Stimulated activated memory B cell treated with anti-CD40 and anti-IgM and Interleukin-4, amounts not matched to agents 10 μg/mL and 1 μg/mL and 100 μg/mL, for 72 hours (primary cell): Measurements from ENCODE around the gene CNKSR2.
"Not testable (repeated sequence)": the region's sequence is repeated elsewhere in the genome, so short reads cannot be mapped to it uniquely, and the experiment has no call there.

Source experiments
- ATAC-seq: fragments of 150-1000 bp; cut with Tn5 transposase; 2 replicates; pipeline ENCODE4 v1.10.0; 2021
- H3K27ac Mint-ChIP-seq: one replicate; pipeline ENCODE4 v1.8.0; 2022; ENCODE audit warnings: mild to moderate bottlenecking, mixed read lengths
- H3K27me3 Mint-ChIP-seq: one replicate; pipeline ENCODE4 v1.8.0; 2022; ENCODE audit warnings: mixed read lengths
- H3K36me3 Mint-ChIP-seq: one replicate; pipeline ENCODE4 v1.8.0; 2022; ENCODE audit warnings: mixed read lengths
- H3K4me1 Mint-ChIP-seq: one replicate; pipeline ENCODE4 v1.8.0; 2022; ENCODE audit warnings: mixed read lengths
- H3K4me3 Mint-ChIP-seq: one replicate; pipeline ENCODE4 v1.8.0; 2022; ENCODE audit warnings: mild to moderate bottlenecking, moderate library complexity, mixed read lengths
- H3K9me3 Mint-ChIP-seq: one replicate; pipeline ENCODE4 v1.8.0; 2022; ENCODE audit warnings: mixed read lengths

CNKSR2 gene

DNA sequence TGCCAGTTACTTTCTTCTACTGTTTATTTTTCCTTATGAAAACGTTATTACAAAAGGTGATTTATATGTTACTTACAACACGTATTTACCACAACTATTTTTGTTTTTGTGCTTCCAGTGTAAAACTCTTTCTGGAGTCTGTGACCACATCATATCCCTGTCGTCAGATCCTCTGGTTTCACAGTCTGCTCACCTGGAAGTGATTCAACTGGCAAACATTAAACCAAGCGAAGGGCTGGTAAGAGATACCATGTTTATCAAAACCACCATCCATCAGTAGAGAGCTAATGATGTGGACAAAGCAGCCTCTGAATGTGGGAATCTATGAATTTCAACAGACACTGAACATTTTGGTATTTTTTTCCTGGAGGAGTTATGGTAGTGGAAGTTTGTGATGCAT, 116.1 kb downstream of the CNKSR2 start:
- Mint-ChIP-seq H3K4me1 (no peaks in the 10 kb centered on the region), H3K27ac (no peak overlapping the region)

DNA sequence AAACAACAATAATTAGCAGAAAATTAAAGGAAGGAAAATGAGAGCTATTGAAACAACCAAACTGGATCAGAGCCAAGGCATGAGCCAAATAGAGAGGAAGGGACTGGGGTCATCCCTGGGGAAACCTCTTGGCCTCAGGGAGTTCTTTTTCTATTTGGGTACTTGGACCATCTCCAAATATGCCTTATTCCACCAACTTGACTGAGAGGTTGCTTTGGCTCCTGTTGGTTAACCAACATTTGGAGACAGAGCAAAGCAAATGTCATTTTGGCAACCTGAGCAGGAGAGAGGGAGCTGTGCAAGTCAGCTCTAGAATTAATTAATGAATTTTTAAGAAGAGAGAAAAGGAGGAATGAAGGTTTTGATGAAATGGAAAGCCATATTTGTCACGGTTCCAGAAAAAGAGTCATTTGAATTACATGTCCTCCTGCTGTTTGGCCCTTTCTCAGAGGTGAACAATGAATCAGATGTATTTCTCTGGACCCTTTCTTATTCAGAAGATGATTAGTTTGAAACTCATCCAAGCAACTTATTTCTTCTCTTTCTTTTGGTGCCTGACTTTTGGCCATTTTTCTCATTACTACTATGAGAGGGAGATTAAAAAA, 119.1 kb downstream of the CNKSR2 start:
- Mint-ChIP-seq H3K4me3 (no peak overlapping the region), H3K27me3 (no peaks in the 10 kb centered on the region), H3K27ac (no peak overlapping the region), H3K36me3 (no peaks in the 10 kb centered on the region), H3K9me3 (no peaks in the 10 kb centered on the region), H3K4me1 (no peaks in the 10 kb centered on the region)
- no peak for ATAC-seq

More for the DNA sequence above, 116.1 kb downstream of the CNKSR2 start:
- no peaks in the 10 kb centered on the region for H3K36me3 Mint-ChIP-seq
- no peaks in the 10 kb centered on the region for H3K27me3 Mint-ChIP-seq
- no peak for ATAC-seq
- no peak overlapping the region for H3K4me3 Mint-ChIP-seq
- no peaks in the 10 kb centered on the region for H3K9me3 Mint-ChIP-seq

DNA sequence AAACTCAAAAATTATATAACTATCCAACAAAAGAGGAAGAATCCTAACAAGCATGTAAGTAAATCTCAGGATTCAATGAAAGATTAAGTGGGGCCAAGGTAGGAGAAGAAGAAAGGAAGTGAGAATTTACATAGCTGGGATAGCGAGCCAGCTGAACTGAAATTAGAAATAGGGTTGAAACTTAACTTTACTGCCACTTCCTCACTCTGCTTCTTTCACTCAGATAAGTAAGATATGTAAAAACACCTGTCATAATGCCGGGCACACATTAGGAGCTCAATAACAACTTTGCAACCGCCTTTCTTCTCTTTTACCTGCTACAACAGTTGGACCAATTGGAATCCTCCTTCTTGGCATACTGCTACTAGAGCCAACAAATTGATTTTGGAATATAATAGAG, 129.4 kb downstream of the CNKSR2 start:
- peak overlapping the region; percentile 24 for H3K27ac Mint-ChIP-seq
- no peaks in the 10 kb centered on the region for H3K27me3 Mint-ChIP-seq
- ATAC-seq: no peak
- peaks cover 8% of the 10 kb centered on the region for H3K36me3 Mint-ChIP-seq
- no peak overlapping the region for H3K4me3 Mint-ChIP-seq
- no peaks in the 10 kb centered on the region for H3K9me3 Mint-ChIP-seq
- peaks cover 14% of the 10 kb centered on the region for H3K4me1 Mint-ChIP-seq

DNA sequence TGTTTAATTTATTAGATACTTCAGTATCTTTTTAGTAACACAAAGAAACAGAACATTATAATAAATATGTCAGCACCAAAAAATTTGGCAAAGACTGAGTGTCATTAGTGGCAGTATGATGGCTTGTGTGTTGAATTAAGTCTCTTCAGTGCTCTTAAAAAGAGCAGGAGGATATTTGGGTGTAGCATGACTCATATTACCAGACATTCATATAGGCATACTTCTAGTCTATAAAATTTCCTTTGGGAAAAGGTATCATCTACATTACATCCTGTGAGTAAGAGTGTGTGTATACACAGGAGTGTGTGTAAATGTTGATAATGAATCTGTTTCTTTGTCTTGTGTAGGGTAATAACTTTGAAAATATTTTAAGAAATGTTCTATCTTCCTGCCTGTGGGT, 135.7 kb downstream of the CNKSR2 start:
- ATAC-seq: no peak
- Mint-ChIP-seq H3K27me3 (no peaks in the 10 kb centered on the region), H3K4me1 (peaks cover 7% of the 10 kb centered on the region)

DNA sequence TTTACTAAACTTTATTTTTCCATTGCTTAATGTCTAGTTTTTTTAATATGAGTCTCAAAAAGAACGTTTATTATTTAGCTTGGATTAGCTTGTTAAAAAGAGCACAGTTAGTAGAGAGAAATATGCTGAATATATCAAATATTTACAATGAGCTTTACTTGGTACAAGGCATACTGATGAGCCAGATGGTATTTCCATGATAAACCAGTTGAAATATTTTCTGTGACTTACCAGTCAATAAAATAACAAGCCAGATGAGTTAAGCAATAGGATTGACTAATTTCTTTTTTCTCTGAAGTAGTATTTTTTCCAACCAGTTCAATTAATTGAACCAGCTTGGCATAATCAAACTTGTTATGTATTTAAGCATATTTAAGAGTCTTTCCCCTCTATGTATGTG, 149.8 kb downstream of the CNKSR2 start:
- Mint-ChIP-seq H3K9me3 (no peaks in the 10 kb centered on the region), H3K4me1 (no peaks in the 10 kb centered on the region), H3K4me3 (no peak overlapping the region), H3K27ac (no peak overlapping the region), H3K27me3 (no peaks in the 10 kb centered on the region), H3K36me3 (peaks cover 5% of the 10 kb centered on the region)
- ATAC-seq: no peak

More for the DNA sequence above, 135.7 kb downstream of the CNKSR2 start:
- Mint-ChIP-seq H3K36me3 (peaks cover 8% of the 10 kb centered on the region), H3K4me3 (no peak overlapping the region), H3K9me3 (no peaks in the 10 kb centered on the region), H3K27ac (no peak overlapping the region)

DNA sequence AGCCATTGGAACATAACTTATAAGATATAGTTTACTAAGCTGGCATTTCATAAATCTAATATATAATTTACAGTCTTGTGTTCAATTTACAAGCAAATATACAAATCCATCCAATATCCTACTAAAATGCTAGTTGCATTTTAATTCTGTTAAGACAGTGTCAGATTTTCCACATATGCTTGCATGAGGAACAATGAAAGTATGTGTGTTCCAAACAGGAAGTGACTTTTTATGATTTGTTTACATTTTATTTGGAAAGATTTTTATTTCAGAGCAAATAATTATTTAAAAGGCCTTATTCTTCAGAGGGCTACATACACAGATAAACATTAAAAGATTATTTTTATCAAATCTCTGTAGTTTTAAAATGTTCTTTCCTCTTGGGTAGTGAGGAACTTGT, 153.9 kb downstream of the CNKSR2 start:
- no peaks in the 10 kb centered on the region for H3K27me3 Mint-ChIP-seq
- no peak overlapping the region for H3K27ac Mint-ChIP-seq
- peaks cover 15% of the 10 kb centered on the region for H3K36me3 Mint-ChIP-seq
- ATAC-seq: no peak
- no peak overlapping the region for H3K4me3 Mint-ChIP-seq
- H3K9me3 Mint-ChIP-seq: no peaks in the 10 kb centered on the region
- no peaks in the 10 kb centered on the region for H3K4me1 Mint-ChIP-seq

DNA sequence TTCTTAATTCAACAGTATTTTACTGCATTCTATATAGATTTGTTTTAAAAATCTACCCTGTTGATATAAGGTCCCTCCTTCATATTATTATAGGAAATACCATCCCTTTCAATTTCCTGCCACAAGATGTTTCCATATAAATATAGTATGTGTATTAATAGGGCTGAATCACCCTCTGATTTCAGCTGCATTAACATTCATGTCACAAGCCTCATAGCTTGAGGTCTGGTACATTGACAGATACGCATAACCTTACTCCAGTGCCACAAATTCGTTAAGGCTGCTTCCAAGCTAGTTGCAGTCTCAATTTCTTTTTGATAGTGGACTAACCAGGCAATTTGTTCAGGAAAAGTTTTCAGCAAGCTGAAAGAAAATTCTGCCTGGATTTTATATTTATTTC, 155.6 kb downstream of the CNKSR2 start:
- Mint-ChIP-seq H3K27ac (no peak overlapping the region), H3K4me1 (no peaks in the 10 kb centered on the region), H3K27me3 (no peaks in the 10 kb centered on the region), H3K9me3 (no peaks in the 10 kb centered on the region), H3K4me3 (no peak overlapping the region), H3K36me3 (peaks cover 25% of the 10 kb centered on the region)
- ATAC-seq: no peak

DNA sequence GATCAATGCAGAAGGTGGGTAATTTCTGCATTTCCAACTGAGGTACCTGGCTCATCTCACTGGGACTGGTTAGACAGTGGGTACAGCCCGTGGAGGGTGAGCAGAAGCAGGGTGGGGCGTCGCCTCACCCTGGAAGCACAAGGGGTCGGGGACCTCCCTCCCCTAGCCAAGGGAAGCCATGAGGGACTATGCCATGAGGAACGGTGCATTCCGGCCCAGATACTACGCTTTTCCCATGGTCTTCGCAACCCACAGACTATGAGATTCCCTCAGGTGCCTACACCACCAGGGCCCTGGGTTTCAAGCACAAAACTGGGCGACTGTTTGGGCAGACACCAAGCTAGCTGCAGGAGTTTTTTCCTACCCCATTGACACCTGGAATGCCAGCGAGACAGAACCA, 170.4 kb downstream of the CNKSR2 start:
- peaks cover 11% of the 10 kb centered on the region for H3K36me3 Mint-ChIP-seq
- not testable (repeated sequence) for H3K27me3 Mint-ChIP-seq, ATAC-seq, H3K4me3 Mint-ChIP-seq, H3K4me1 Mint-ChIP-seq, H3K27ac Mint-ChIP-seq, H3K9me3 Mint-ChIP-seq

DNA sequence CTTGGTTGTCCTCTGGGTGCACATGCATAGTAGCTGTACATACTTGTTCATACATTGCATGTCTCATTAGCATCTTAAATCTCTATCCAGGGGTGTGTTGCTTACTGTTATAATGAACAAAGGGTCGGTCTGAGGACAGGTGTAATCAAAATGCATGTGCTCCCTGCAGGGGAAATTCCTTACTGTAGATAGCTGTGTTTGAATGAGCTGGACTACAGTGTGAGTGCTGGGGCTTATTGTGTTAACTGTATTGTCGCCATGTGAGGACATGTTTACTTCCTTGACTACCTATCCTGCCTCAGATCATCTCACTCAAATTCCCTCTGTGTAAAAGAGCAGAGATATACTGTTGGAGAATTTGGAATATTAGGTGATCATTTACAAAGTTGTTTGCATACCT, 185.2 kb downstream of the CNKSR2 start:
- peaks cover 20% of the 10 kb centered on the region for H3K36me3 Mint-ChIP-seq

DNA sequence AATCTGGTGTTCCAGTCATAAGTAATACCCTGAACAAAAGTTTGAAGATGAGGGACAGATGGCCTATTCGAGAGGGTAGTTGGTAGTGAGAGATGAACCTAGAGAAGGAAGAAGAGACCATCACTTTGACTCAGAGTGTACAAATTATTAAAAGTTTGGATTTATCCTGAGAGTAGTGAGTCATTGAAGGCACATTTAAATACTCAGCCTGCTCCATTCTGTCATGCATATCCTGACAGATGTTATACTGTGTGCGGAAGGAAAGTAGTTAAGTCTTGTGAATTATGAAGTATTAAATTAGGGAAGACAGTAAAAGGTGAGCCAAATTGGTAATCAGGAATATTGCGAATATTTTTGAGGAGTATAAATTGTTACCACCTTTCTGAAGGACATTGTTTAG, 190.8 kb downstream of the CNKSR2 start:
- H3K4me1 Mint-ChIP-seq: peaks cover 6% of the 10 kb centered on the region
- no peaks in the 10 kb centered on the region for H3K9me3 Mint-ChIP-seq
- no peak overlapping the region for H3K27ac Mint-ChIP-seq
- no peak for ATAC-seq
- H3K36me3 Mint-ChIP-seq: peaks cover 24% of the 10 kb centered on the region
- H3K4me3 Mint-ChIP-seq: no peak overlapping the region
- no peaks in the 10 kb centered on the region for H3K27me3 Mint-ChIP-seq

More for the DNA sequence above, 185.2 kb downstream of the CNKSR2 start:
- H3K27me3 Mint-ChIP-seq: no peaks in the 10 kb centered on the region
- no peak overlapping the region for H3K27ac Mint-ChIP-seq
- no peak overlapping the region for H3K4me3 Mint-ChIP-seq
- ATAC-seq: no peak
- H3K9me3 Mint-ChIP-seq: peaks cover 3% of the 10 kb centered on the region
- H3K4me1 Mint-ChIP-seq: peaks cover 16% of the 10 kb centered on the region

DNA sequence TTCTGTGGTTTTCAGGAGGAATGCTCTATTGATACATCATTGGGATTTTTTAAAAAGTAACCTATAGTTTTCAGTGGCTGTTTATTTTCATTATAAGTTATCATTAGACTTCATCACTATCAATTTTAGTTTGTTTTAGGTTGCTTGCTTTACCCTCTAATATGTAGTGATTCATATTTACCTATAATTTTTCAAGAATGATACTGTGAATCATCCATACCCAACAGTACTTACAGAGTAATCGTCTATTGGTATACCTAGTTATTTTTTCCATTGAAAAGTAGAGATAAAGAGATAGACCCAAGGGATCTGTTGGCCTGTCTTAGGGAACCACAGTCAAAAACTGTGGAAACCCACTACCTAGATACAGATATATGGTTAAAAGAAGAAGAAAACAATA, 200.6 kb downstream of the CNKSR2 start:
- ATAC-seq: no peak
- H3K27ac Mint-ChIP-seq: no peak overlapping the region
- H3K9me3 Mint-ChIP-seq: peaks cover 4% of the 10 kb centered on the region
- H3K4me1 Mint-ChIP-seq: no peaks in the 10 kb centered on the region
- no peaks in the 10 kb centered on the region for H3K27me3 Mint-ChIP-seq
- H3K4me3 Mint-ChIP-seq: no peak overlapping the region
- H3K36me3 Mint-ChIP-seq: peaks cover 48% of the 10 kb centered on the region

DNA sequence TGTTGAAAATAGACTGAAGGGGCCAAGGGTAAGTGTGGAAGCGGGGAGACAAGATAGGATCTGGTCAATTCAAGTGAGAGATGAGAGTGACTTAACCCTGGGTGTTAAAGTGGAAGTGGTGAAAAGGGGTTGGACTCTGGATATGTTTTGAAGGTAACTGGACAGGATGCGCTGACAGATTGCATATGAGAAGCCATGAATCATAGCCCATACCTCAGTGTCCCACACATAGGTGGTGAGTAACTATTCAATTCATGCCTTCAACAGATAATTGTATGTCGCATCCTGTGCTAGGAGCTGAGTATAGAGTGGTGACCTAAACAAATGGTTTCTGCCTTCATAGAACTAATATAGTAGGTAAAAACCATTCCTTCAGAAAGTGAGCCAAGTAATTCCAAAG, 207.3 kb downstream of the CNKSR2 start:
- no peaks in the 10 kb centered on the region for H3K9me3 Mint-ChIP-seq
- no peak overlapping the region for H3K27ac Mint-ChIP-seq
- H3K4me3 Mint-ChIP-seq: no peak overlapping the region
- H3K4me1 Mint-ChIP-seq: no peaks in the 10 kb centered on the region
- ATAC-seq: no peak
- H3K36me3 Mint-ChIP-seq: peaks cover 23% of the 10 kb centered on the region
- no peaks in the 10 kb centered on the region for H3K27me3 Mint-ChIP-seq

DNA sequence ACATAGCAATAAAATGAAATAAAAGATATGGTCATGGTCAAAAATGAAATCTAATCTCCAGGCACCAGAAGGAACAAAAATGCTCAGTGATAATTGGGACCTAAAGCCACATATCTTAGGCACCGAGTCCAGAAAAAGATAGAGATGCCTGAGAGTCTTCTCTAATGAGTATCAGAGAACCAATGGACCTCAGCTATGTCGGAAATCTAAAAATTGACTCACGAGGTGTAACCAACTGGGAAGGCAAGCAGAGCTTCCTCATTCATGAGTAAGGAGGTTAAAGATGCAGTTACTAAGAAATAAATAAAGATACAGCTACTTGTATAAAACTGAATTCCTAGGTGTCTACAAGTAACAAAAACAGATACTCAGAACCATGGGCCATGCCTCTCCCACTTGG, 211.8 kb downstream of the CNKSR2 start:
- Mint-ChIP-seq H3K9me3 (no peaks in the 10 kb centered on the region), H3K4me1 (peaks cover 6% of the 10 kb centered on the region)
- no peak for ATAC-seq

DNA sequence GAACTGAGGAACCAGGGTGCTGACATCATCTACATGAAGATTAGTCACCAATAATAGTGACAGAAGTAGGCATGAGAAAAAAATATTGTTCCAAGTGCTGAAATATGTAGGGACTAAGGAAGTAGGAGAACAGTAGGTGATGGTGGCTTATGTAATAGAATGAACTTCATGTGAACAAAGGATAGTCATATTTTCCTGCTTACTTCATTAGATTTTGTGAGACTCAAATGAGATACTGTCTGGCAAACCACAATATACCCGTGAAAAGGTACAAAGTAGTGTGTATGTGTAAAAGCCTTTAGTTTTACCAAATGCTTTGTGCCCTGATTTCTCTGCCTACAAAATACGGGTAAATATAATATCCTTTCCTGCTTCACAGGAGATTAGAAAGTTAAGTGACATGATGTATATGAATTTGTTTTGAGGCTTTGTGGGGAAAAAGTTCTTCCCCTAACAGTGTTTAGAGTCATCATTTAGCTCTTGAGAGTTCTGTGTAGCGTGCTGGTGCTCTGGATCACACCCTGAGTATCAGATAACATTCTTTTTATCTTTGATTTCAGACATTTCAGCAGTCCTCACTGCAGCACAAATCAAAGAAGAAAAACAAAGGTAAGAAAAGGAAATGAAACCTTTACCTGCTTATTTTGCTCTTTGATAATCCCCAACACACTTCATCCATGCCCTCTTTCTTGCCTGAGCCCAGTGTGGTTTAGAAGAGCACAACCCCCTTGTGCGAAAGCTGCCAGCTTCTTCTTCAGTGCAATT, 216.0 kb downstream of the CNKSR2 start:
- H3K4me1 Mint-ChIP-seq: peaks cover 6% of the 10 kb centered on the region
- no peak overlapping the region for H3K4me3 Mint-ChIP-seq
- peaks cover 29% of the 10 kb centered on the region for H3K36me3 Mint-ChIP-seq
- H3K27ac Mint-ChIP-seq: no peak overlapping the region
- no peak for ATAC-seq
- H3K9me3 Mint-ChIP-seq: no peaks in the 10 kb centered on the region
- H3K27me3 Mint-ChIP-seq: no peaks in the 10 kb centered on the region

More for the DNA sequence above, 211.8 kb downstream of the CNKSR2 start:
- no peak overlapping the region for H3K4me3 Mint-ChIP-seq
- H3K27ac Mint-ChIP-seq: no peak overlapping the region
- H3K27me3 Mint-ChIP-seq: no peaks in the 10 kb centered on the region
- H3K36me3 Mint-ChIP-seq: peaks cover 37% of the 10 kb centered on the region

DNA sequence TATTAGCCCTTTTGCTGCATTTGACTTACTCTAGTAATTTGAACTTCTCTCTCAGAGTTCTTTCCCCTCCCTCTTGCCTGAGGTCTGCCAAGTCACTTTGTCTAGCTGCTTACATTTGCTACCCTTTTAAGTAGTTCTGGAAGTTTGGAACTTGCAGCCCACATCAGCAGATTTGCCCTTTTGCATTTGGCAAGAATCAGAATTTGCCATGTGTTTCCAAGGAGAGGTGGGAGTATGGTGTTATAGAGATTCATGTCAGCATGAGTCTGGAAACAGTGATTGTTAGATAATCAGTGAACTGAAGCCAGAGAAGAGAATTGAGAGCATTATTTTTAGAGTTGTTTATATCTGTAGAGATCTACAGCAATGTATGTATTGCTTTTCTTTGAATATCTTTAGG, 231.8 kb downstream of the CNKSR2 start:
- Mint-ChIP-seq H3K9me3 (no peaks in the 10 kb centered on the region), H3K27me3 (no peaks in the 10 kb centered on the region), H3K4me1 (no peaks in the 10 kb centered on the region), H3K27ac (no peak overlapping the region), H3K4me3 (no peak overlapping the region), H3K36me3 (peaks cover 18% of the 10 kb centered on the region)
- no peak for ATAC-seq

DNA sequence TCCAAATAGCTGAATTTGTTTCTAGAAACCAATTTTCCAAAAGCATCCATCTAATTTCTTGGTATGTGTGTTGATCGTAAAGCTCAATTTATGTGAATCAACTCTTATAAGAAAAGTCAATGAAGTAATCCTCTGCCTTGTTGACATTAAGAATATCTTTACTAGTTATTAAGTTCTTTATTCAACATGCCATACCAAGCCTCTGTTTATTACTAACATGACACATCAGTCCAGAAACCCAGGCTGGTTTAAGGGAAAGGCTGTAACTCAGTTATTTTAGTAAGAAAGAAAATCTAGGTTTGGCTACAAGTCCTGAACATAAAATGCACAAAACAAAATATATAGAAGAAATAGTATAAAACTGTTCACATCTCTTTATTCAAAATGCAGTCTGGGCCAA, 235.9 kb downstream of the CNKSR2 start:
- ATAC-seq: no peak
- H3K4me3 Mint-ChIP-seq: no peak overlapping the region
- H3K4me1 Mint-ChIP-seq: no peaks in the 10 kb centered on the region
- H3K9me3 Mint-ChIP-seq: no peaks in the 10 kb centered on the region
- no peaks in the 10 kb centered on the region for H3K27me3 Mint-ChIP-seq
- H3K36me3 Mint-ChIP-seq: peaks cover 29% of the 10 kb centered on the region
- no peak overlapping the region for H3K27ac Mint-ChIP-seq
